CD4-positive, alpha-beta T cell treated with Interleukin-15 for 1 hour (primary cell): ENCODE data around the gene ATAD3C.
"Not testable (repeated sequence)": the region's sequence is repeated elsewhere in the genome, so short reads cannot be mapped to it uniquely, and the experiment has no call there.

ENCODE experiments used
- DNase-seq: peaks from one replicate; pipeline ENCODE4 v3.0.0-alpha.2; 2020

The ATAD3C gene

DNA sequence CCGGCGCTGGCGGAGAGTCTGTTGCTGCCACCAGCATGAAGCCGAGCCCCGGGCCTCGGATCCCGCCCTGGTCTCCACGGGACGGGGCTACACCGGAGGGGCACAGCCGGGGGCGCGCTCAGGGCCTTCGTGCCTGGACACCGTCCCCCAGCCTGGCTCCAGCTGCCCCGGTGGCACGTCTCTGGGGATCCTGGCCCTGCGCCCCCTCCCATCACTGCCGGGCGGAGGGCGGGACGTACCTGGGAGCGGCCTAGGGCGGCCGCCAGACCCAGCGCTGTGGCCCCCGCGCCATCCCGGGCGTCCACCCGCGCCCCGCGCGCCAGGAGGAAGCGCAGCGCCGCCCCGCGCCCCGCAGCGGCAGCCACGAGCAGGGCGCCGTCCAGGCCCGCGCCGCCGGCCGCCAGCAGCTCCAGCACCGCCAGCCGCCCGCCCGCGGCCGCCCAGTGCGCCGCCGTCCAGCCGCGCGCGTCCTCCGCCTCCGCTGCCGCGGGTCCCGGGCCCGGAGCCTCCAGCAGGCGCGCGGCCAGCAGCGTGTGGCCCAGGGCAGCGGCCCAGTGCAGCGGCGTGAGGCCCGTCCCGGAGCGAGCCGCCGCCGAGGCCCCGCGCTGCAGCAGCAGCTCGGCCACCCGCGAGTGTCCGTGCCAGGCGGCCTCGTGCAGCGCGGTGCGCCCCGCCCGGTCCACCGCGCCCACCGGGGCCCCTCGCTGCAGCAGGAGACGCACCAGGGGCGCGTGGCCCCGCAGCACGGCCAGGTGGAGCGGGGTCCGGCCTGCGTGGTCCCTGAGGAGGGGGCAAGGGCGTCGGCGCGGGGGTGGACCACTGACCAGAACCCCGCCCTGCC lies 29.5 kb upstream of the ATAD3C start:
- DNase-seq, result no peak

DNA sequence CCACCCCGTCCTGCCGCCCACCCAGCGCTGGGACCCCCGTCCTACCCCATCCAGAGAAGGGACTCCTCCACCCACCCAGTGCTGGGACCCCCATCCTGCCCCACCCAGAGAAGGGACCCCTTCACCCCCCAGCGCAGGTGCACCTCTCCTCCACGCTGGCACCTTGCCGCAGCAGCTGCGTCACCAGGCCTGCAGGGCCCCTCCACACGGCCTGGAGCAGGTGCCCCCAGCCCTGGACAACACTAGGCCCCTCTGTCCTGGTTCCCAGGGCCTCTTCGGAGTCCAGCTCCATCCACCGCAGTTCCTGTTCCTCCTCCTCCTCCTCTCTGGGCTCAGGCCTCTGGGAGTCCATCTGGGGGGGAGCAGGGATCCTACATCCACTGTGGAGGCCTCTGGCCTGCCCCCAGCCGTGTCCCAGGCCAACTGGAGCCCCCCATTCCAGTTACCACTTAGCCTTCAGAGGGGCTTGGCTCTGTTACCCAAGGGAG lies 28.8 kb upstream of the ATAD3C start:
- DNase-seq, result no peak

DNA sequence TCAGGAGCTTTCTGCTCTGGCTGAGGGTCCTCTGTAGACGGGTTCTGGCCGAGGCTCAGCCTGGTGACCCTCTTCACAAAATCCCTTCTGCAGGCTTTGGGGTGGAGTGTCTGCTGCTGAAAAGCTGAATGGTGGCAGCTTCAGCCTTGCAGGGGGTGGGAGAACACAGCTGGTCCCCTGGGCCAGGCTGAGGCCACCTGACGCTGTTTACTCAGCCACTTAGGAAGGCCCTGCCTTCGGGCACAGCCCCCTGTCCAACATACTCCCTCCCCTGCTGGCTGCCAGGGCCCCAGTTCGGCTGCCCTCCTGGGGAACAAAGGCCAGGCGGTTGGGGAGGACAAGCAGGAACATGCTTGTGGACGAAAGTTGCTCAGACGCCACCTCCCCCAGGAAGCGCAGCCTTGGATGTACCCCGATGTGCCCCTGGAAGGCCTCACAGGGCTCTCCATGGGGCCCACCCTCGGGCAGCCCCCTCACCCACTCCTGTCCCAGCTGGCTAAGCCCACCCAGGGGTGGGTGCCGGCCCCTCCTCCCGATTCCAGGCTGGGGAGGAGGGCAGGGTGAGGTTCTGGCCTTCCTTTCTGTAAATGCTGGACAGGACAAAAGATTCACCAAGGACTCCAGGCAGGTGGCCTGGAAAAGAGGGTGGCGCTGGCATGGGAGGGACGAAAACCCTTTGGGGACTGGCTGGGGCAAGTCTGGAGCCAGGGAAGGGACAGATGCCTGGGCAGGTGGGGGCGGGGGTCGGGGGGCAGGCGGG lies 28.2 kb upstream of the ATAD3C start, which contains the start of gene ANKRD65:
ANKRD65 (minus strand) TSS at position 130 of the 760 bp plus-strand sequence. CDS start 271 bp downstream, outside the sequence.
- DNase-seq, result no peak

DNA sequence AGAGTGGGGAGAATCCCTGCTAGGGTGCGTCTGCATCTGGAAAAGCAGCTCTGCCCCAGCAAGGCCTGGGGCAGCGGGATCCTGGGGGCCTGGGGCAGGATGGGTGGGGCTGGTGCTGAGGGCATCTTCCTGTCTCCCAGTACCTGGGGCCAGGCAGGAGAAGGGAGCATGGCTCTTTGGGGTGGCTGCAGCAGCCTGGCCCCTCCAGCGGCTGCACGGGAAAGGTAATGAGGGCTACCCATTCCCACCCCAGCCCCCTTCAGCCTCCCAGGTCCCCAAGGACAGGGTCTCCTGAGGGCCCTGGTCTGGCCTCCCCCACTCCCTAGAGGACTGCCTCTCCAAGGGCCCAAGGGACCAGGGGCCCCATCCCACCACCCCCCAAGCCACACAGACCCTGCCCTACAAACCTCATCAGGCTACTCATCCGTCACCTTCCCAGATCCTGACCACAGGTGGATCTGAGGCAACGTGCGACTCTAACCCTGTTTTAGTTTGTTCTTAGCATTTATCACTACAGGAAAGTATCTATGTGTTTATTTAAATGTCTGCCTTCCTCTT lies 27.5 kb upstream of the ATAD3C start:
- no peak for DNase-seq

DNA sequence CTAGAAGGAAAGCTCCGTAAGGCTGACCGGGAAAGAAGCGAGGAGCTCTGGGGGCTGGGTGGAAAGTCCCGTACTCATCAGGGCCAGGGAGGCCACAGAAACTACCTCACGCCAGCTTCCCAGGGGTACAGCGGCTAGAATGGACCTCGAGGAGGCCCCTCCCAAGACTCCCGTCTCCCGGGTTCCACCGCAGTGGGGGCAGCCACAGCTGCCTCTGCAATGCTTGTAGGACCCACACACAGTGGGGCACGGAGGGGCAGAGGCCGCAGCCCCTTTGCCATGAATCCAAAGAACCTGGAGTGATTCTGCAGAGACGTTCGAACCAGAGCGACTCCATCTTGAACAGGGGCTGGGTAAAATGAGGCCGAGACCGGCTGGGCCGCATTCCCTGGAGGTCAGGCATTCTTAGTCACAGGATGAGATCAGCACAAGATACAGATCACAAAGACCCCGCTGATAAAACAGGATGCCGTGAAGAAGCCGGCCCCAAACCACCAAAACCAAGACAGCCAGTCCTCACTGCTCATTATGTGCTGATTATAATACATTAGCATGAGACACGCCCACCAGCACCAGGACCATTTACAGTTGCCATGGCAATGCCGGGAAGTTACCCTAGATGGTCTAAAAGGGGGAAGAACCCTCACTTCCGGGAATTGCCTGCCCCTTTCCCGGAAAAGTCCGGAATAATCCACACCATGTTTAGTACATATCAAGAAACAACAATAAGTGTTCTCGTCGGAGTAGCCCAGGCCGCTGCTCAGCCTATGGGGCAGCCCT lies 26.8 kb upstream of the ATAD3C start:
- DNase-seq, result no peak

DNA sequence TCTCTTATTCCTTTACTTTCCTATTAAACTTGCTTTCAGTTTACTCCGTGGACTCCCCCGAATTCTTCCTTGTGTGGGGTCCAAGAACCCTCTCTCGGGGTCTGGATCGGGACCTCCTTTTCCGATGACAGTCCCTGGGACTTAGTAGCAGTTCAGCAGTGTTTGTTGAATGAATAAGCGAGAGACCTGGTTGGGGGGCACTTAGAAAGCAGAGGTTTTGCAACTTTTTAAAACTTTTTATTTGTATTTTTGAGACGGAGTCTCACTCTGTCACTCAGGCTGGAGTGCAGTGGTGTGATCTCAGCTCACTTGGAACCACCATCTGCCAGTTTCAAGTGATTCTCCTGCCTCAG lies 26.3 kb upstream of the ATAD3C start:
- DNase-seq, result no peak

DNA sequence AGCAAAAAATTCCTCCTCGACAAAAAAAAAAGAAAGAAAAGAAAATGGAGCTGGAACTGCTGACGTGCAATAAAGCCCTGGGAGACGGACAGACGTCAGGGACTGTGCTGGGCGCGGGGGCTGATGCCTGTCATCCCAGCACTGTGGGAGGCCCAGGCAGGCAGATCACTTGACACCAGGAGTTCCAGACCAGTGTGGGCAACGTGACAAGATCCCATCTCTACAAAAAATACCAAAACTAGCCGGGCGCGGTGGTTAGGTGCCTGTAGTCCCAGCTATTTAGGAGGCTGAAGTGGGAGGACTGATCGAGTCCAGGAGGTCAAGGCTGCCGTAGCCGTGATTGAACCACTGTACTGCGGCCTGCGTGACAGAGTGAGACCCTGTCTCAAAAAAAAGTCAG lies 24.8 kb upstream of the ATAD3C start:
- no peak for DNase-seq

DNA sequence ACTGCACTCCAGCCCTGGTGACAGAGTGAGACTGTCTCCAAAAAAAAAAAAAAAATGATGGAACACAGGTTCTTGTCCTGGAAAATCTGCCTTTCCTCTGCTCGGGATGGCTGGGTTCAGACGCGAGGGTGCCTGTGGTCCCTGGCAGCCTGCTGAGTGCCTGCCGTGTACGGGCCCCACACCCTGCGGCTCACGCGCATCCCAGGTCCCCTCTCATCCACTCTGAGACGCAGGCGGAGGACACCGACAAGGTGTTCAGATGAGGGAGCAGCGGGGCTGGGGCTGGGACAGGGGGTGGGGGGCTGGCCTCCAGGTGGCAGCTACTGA lies 24.1 kb upstream of the ATAD3C start:
- DNase-seq, result no peak

DNA sequence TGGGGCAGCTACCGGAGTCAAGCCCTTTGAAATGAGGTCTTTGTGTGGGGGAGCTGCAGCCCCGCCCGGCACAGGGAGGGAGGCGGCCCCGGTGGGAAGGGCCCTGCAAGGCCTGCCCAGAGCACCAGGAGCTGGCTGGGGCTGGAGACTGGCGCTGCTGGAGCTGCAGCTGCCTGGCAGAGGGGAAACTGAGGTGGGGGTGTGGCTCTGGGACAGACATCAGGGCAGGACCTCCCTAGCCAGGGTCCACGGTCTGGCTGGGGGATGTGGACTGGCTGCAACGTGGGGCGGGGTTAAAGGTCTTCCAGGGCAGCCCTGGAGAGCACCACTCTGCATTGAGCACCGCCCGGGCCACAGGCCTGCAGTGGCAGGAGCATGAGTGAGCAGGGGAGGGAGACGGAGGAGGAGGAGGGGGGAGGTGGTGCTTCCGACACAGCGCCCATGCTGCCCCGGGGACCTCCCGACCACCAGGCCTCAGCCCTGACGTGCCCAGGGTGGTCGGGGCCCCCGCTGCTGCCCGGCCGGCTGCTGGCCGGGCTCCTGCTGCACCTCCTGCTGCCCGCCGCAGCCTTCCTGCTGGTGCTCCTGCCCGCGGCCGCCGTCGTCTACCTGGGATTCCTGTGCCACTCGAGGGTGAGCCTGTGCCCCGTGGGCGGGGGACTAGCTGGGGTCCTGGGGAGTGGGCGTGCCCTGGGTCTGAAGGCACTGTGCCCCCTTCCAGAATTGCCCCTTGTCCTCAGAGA lies 23.6 kb upstream of the ATAD3C start:
- DNase-seq, result no peak

DNA sequence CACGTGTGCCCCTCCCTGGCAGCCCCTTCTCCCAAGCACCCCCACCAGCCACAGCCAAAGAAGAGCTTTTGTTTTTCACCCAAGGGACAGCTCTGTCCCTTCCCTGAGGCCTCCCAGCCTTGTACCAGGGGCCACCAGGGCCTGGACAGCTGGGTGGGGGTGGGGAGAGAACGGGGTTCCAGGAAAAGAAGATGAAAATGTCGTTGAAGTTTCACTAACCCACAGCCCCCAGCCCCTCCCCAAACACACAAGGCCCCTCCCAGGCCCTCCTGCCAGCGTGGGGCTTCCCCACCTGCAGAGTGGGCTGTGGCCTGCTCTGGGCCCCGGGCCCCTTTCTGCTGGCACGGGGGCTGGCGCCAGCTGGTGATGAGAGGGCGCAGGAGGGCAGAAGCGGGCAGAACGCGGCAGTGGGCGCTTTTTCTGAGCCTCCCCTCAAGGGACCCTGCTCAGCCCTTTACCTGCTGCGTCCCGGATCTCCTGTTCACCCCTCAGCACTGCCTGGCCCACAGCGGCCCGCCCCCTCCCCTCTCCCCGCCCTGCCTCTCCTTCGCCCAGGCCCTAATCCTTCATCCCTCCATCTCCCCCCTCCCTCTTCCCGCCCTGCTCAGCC lies 22.9 kb upstream of the ATAD3C start:
- no peak for DNase-seq

DNA sequence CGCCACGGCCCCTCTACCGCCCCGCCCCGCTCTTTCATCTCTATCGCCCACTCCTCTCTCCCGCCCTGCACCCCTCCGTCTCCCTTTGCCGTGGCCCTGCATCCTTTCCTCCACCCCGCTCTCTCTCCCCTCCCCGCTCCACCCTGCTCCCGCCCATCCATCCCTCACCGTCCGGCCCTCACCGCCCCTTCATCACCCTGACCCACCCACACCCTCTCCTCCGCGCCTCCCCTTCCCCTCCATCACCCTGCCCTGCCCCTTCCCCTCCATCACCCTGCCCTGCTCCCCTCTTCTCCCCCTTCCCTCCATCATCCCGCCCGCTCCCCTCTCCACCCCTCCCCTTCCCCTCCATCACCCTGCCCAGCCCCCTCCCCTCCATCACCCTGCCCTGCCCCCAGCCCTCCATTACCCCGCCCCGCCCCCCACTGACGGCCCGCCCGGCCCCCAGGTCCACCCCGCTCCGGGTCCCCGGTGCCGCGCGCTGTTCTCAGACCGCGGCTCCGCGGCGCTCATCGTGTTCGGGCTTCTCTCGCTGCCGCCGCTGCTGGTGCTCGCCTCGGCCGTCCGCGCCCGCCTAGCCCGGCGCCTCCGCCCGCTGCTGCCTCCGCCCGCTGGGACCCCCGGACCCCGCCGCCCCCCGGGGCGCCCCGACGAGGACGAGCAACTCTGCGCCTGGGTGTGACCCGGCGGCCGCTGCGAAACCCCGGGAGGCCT lies 22.2 kb upstream of the ATAD3C start:
- no peak for DNase-seq

DNA sequence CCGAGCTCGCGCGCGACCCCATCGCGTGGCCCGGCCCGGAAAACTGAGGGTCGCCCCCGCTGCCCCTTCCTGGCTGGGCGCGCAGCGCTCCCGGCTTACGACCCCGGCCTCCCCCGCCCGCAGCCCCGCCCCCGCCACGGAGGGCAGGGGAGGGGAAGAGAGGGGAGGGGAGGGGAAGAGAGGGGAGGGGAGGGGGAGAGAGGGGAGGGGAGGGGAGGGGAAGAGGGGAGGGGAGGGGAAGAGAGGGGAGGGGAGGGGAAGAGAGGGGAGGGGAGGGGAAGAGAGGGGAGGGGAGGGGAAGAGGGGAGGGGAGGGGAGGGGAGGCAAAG lies 21.7 kb upstream of the ATAD3C start:
- DNase-seq, result no peak

DNA sequence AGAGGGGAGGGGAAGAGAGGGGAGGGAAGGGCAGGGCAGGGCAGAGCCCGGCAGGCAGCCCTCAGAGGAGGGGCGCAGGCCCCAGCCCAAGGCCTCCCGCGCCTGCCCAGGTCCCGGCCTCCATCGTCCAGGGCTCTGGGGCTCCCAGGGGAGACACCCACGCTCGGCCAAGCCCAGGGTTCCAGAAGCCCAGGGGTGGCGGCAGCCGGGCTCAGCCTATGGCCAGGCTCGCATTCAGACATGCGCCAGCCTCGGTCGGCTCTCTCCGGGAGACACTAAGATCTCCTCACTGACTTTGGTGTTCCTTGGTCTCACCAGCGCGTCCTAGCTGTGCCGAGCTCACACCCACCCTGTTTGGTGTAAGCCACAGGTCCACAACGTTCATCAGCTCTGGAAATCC lies 21.3 kb upstream of the ATAD3C start:
- no peak for DNase-seq

DNA sequence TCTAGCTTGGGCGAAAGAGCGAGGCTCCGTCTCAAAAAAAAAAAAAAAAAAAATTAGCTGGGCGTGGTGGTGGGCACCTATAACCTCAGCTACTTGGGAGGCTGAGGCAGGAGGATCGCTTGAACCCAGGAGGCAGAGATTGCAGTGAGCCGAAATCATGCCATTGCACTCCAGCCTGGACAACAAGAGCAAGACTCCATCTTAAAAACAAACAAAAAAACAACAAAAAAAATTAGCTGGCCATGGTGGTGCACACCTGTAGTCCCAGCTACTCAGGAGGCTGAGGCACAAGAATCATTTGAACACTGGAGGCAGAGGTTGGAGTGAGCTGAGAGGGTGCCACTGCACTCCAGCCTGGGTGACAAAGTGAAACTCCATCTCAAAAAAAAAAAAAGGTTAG lies 20.5 kb upstream of the ATAD3C start:
- not testable (repeated sequence) for DNase-seq

DNA sequence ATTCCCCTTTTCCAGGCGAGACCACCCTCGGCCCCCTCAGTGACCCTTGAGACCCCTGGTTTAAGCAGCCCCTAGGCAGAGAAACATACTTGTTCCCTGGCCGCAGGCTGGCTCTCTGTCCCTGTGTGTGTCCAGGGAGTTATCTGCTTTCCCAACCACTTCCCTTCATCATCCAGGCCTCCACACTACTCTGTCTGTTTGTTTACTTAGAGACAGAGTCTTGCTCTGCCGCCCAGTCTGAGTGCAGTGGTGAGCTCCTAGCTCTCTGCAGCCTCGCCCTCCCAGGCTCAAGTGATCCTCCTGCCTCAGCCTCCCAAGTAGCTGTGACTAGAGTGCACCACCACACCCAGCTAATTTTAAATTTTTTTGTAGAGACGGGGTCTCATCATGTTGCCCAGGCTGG lies 19.8 kb upstream of the ATAD3C start:
- no peak for DNase-seq

DNA sequence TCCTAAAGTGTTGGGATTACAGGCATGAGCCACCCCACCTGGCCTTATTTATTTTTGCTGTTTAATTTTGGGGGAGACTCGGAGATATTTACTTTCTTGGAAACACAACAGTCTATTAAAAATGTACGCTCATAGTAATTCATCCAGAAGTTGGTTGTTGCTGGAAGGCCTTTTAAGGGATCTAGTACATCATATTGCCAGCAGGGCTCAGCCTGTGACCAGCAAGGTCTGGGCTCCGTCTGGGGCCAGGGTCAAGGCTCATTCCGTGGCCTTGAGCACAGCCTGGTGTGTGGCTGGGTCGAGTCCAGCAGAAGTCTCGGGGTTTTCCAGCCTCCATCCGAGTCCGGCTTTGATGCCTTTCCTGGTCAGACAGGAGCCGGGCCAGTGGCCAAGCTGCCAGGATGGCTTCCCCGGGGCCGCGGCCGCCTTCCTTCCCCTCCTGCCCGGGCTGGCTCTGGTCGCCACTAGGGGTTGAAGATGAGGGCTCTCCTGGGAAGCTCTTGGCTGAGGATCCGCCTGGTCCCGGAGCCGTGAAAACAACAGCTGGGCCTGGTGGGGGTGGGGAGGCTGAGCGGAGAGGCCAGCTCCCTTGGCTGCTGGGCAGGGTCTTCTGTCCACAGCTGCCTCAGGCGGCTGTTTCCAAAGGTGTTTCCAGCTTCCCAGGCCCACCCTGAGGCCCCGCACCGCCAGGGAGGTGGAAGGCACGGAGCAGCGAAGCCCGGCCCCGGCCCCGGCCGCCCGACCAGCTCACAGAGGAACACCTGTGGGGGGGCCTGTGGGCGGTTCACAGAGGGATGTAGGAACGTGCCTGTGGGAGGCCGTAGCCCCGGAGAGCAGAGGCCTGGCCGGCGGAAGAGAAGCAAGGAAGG lies 19.1 kb upstream of the ATAD3C start:
- DNase-seq, result no peak

DNA sequence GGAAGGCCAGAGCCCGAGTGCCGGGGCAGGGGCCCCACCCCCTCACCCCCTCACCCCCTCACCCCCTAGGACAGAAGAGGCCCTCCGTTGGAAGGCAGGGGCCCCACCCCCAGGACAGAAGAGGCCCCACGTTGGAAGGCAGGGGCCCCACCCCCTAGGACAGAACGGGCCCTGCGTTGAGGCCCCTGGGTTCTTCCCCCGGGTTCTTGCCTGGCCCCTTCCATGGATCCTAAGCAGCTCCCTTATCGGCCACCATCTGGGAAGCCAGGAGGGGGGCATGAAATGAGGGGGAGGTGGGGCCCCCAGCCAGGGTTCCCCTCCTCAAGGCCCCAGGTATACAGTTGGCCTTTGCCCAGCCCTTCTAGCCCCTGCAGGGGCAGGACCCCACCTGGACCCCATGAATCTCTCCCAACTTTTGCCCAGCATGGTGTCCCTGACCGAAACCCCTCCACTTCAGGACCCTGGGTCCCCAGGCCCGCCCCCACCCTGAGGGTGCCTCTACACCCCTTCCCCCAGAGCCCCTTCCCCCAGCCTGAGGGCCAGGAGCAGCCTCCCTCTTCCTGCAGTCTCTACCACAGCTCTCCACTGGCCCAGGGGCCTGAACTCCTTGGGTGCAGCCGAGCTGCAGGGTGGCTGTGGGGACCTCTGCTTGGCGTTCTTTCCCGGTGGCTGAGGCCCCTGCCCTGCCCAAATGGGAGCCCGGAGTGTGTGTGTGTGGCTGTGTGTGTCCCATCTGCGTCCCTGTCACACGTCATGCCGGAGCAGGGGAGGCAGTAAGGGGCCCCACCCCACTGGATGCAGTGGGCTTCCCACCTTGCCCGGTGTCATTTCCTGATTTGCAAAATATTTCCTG lies 18.3 kb upstream of the ATAD3C start:
- DNase-seq, result no peak

DNA sequence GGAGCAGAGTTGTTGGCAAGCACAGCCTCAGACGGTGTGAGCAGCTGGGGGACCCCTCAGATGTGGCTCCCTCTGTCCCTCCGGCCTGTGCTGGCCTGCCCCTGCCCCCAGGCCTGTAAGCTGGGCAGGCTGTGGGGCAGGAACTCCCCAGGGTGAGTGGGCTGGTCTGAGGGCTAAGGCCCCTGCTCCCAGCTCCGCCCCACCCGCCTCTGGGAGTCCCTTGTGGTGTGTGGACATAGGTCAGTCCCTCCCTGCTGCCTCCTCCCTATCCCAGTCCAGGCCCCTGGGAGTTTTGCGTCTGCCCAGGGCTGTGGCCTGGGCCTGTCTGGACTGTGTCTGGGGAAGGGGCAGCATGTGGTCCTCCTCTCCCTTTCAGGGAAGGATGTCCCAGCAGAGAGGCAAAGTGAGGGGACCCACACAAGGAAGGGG lies 17.6 kb upstream of the ATAD3C start:
- DNase-seq, result no peak

DNA sequence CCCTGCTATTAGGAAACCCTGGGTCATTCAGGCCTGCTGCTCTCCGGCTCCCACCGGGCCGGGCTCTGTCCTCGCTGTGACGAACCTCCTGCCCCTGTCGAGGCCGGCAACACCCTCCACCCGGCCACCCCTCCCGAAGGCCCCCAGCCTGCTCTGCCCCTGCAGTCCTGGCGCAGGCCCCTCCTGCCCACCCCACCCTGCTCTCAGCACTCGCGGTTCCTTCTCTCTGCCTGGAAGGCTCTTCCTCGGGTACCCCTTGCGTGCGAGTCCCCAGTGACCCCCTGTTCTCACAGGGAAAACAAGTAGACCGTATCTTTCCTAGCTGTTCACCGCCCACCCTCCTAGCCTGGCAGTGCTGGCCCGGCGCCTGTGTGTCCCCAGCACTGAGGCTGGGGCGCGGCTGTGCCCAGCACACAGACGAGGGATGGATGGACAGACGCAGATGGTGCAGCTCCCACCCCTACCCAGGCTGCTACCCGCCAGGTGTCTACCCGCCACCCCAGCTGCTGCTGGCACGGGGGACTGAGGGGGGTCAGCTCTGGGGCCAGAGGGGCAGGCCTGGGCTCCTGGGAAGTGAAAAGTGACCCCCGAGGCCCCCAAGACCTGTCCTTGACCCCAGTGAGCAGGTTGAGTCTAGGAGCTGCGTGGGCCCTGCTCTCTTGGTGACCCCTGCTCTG lies 17.1 kb upstream of the ATAD3C start:
- no peak for DNase-seq
